H9 (cell line): Measurements from ENCODE around the gene SASS6. TPM values are rescaled to one million over a fixed set of nuclear protein-coding genes. Genes with fewer than 3 reads are reported as not detected.

Experiments
- DNase-seq: peaks from one replicate; pipeline ENCODE4 v3.0.0-alpha.2; 2017
- H2AFZ ChIP-seq: one replicate; pipeline ENCODE4 v1.6.1; 2013; ENCODE audit warnings: mild to moderate bottlenecking, low read length, control low read depth, moderate library complexity
- H2AK5ac ChIP-seq: 2 replicates; pipeline ENCODE4 v1.6.1; 2013; ENCODE audit warnings: low read length, control low read depth, mixed read lengths; ENCODE audit not compliant: insufficient read length
- H2BK120ac ChIP-seq: one replicate; pipeline ENCODE4 v1.6.1; 2013; ENCODE audit warnings: low read depth, mild to moderate bottlenecking, low read length, control low read depth, inconsistent platforms; ENCODE audit not compliant: poor library complexity, severe bottlenecking
- H2BK12ac ChIP-seq: 2 replicates; pipeline ENCODE4 v1.6.1; 2013; ENCODE audit warnings: low read length, control low read depth, mixed read lengths, low read depth; ENCODE audit not compliant: insufficient read length
- H2BK15ac ChIP-seq: 2 replicates; pipeline ENCODE4 v1.6.1; 2013; ENCODE audit warnings: low read depth, low read length, control low read depth
- H2BK20ac ChIP-seq: one replicate; pipeline ENCODE4 v1.6.1; 2013; ENCODE audit warnings: low read depth, mild to moderate bottlenecking, low read length, control low read depth, inconsistent platforms; ENCODE audit not compliant: poor library complexity, severe bottlenecking
- H2BK5ac ChIP-seq: 2 replicates; pipeline ENCODE4 v1.6.1; 2013; ENCODE audit warnings: low read length, control low read depth, mixed read lengths; ENCODE audit not compliant: insufficient read length
- H3K14ac ChIP-seq: 2 replicates; pipeline ENCODE4 v1.6.1; 2013; ENCODE audit warnings: low read length, control low read depth; ENCODE audit not compliant: insufficient read depth
- H3K18ac ChIP-seq: 2 replicates; pipeline ENCODE4 v1.6.1; 2013; ENCODE audit warnings: low read depth, mild to moderate bottlenecking, mixed read lengths, low read length, control low read depth; ENCODE audit not compliant: insufficient read length
- H3K23ac ChIP-seq: 2 replicates; pipeline ENCODE4 v1.6.1; 2013; ENCODE audit warnings: low read length, control low read depth, mixed read lengths, low read depth; ENCODE audit not compliant: insufficient read length
- H3K23me2 ChIP-seq: 2 replicates; pipeline ENCODE4 v1.6.1; 2013; ENCODE audit warnings: low read depth, mild to moderate bottlenecking, mixed read lengths, low read length, control low read depth; ENCODE audit not compliant: insufficient read length, poor library complexity, severe bottlenecking
- H3K27ac ChIP-seq: 2 replicates; pipeline ENCODE4 v1.5.1; 2013; ENCODE audit warnings: low read length, control low read depth, mixed read lengths, low read depth; ENCODE audit not compliant: insufficient read length
- H3K27me3 ChIP-seq: 2 replicates; pipeline ENCODE4 v1.6.1; 2013; ENCODE audit warnings: low read length, control low read depth, inconsistent platforms; ENCODE audit not compliant: insufficient read depth
- H3K4ac ChIP-seq: 2 replicates; pipeline ENCODE4 v1.6.1; 2013; ENCODE audit warnings: low read depth, mild to moderate bottlenecking, control low read depth, inconsistent platforms, low read length, moderate library complexity
- H3K4me1 ChIP-seq: 2 replicates; pipeline ENCODE4 v1.6.1; 2013; ENCODE audit warnings: low read length, control low read depth, inconsistent platforms; ENCODE audit not compliant: insufficient read depth
- H3K4me2 ChIP-seq: 2 replicates; pipeline ENCODE4 v1.6.1; 2013; ENCODE audit warnings: low read length, control low read depth, mixed read lengths; ENCODE audit not compliant: insufficient read length, insufficient read depth
- H3K56ac ChIP-seq: 2 replicates; pipeline ENCODE4 v1.6.1; 2013; ENCODE audit warnings: low read depth, mild to moderate bottlenecking, mixed read lengths, low read length, control low read depth; ENCODE audit not compliant: insufficient read length
- H3K79me1 ChIP-seq: 2 replicates; pipeline ENCODE4 v1.6.1; 2013; ENCODE audit warnings: low read depth, mild to moderate bottlenecking, moderate library complexity, low read length, control low read depth, inconsistent platforms; ENCODE audit not compliant: insufficient read depth, poor library complexity, severe bottlenecking
- H3K79me2 ChIP-seq: 2 replicates; pipeline ENCODE4 v1.6.1; 2013; ENCODE audit warnings: low read length, control low read depth, inconsistent platforms; ENCODE audit not compliant: insufficient read depth
- H3K9ac ChIP-seq: 2 replicates; pipeline ENCODE4 v1.6.1; 2013; ENCODE audit warnings: low read length, control low read depth, mixed read lengths; ENCODE audit not compliant: insufficient read length; ENCODE audit errors: extremely low read depth
- H3K9me3 ChIP-seq: one replicate; pipeline ENCODE4 v1.6.1; 2013; ENCODE audit warnings: low read depth, low read length, inconsistent platforms; ENCODE audit not compliant: control insufficient read depth
- H3T11ph ChIP-seq: one replicate; pipeline ENCODE4 v1.6.1; 2013; ENCODE audit warnings: mild to moderate bottlenecking, low read length, control low read depth, inconsistent platforms
- H4K20me1 ChIP-seq: one replicate; pipeline ENCODE4 v1.6.1; 2013; ENCODE audit not compliant: control insufficient read depth, insufficient read length, insufficient read depth
- H4K5ac ChIP-seq: 2 replicates; pipeline ENCODE4 v1.6.1; 2013; ENCODE audit warnings: low read depth, mild to moderate bottlenecking, mixed read lengths, low read length, control low read depth; ENCODE audit not compliant: insufficient read length
- H4K8ac ChIP-seq: replicated peaks from 2 replicates; pipeline ENCODE4 v1.6.1; 2013; ENCODE audit warnings: low read length, control low read depth, mixed read lengths, low read depth; ENCODE audit not compliant: insufficient read length
- H4K91ac ChIP-seq: 2 replicates; pipeline ENCODE4 v1.6.1; 2013; ENCODE audit warnings: low read depth, mild to moderate bottlenecking, moderate library complexity, mixed read lengths, low read length, control low read depth; ENCODE audit not compliant: insufficient read length
- H3K27ac Mint-ChIP-seq, 3 experiments: 2 replicates in 2 of 3; 3 replicates in 1 of 3; pipeline ENCODE4 v1.8.0; 2020 to 2021; ENCODE audit warnings: mixed read lengths in 3 of 3, mild to moderate bottlenecking in 1 of 3, moderate library complexity in 1 of 3
- H3K27me3 Mint-ChIP-seq: 2 replicates; pipeline ENCODE4 v1.8.0; 2021; ENCODE audit warnings: low read depth, mild to moderate bottlenecking, moderate library complexity, mixed read lengths
- H3K36me3 Mint-ChIP-seq, 3 experiments: 2 replicates in 2 of 3; 3 replicates in 1 of 3; pipeline ENCODE4 v1.8.0; 2020 to 2021; ENCODE audit warnings: low read depth in 3 of 3, mixed read lengths in 3 of 3; ENCODE audit not compliant: insufficient read depth in 1 of 3
- H3K4me1 Mint-ChIP-seq, 2 experiments: 2 replicates each; pipeline ENCODE4 v1.8.0; 2020; ENCODE audit warnings: mixed read lengths in 2 of 2
- H3K4me3 Mint-ChIP-seq, 2 experiments: 2 replicates in 1 of 2; 3 replicates in 1 of 2; pipeline ENCODE4 v1.8.0; 2020 to 2021; ENCODE audit warnings: mild to moderate bottlenecking in 2 of 2, mixed read lengths in 2 of 2, moderate library complexity in 1 of 2
- H3K9me3 Mint-ChIP-seq, 2 experiments: 2 replicates in 1 of 2; 3 replicates in 1 of 2; pipeline ENCODE4 v1.8.0; 2020; ENCODE audit warnings: mild to moderate bottlenecking in 2 of 2, mixed read lengths in 2 of 2, moderate library complexity in 1 of 2
- WGBS: extraction: QIAGEN DNeasy Blood & Tissue Kit; methylation state at CpG from one replicate; pipeline ENCODE4 v1.1.7; 2013; ENCODE audit warnings: missing lambda C conversion rate, low lambda C conversion rate, mixed read lengths; ENCODE audit not compliant: insufficient read length; ENCODE audit errors: extremely low coverage; 5-methylcytosine and 5-hydroxymethylcytosine counted together
- total RNA-seq: library from RNA; stranded (reverse); gene quantifications from 2 replicates; pipeline ENCODE4 v1.2.1, GENCODE V29; 2021
- TF ChIP-seq, protein P1 (sequence below): fragments of 200-600 bp; sonication (generic); conservative IDR thresholded peaks from 3 replicates; pipeline ENCODE4 v1.8.0; 2021; ENCODE audit warnings: antibody characterized with exemption, mild to moderate bottlenecking

The SASS6 gene
- total RNA-seq, 1 experiment from 2014 or later = 15.2 TPM

DNA sequence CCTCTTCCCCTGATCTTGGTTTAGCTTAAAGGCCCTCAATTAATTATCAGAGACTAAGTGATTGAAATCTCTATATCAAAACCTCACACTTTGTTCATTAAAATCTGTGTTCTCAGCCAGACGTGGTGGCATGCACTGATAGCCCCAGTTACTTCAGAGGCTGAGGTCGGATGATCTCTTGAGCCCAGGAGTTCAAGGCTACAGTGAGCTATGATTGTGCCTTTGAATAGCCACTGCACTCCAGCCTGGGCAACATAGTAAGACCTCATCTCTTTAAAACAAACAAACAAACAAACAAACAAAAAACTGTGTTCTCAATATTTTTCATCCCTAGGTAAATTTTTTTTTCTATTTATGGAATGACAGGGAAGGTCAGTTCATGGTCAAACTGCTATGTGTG is 18.9 kb upstream of the SASS6 start:
- Histone ChIP-seq H4K20me1 (no peaks in the 10 kb centered on the region), H2BK12ac (no peak overlapping the region), H3K4me2 (no peak overlapping the region), H3K9ac (no peak overlapping the region), H2BK5ac (no peak overlapping the region), H3K4me1 (peaks cover 3% of the 10 kb centered on the region; the same call in 1 of the 2 replicates), H3K18ac (no peak overlapping the region), H3T11ph (no peak overlapping the region), H4K8ac (no peak overlapping the region), H3K56ac (no peak overlapping the region), H3K79me1 (no peaks in the 10 kb centered on the region), H3K23me2 (no peaks in the 10 kb centered on the region), H4K5ac (no peak overlapping the region), H2AFZ (no peak overlapping the region), H3K14ac (no peak overlapping the region), H3K27ac (no peak overlapping the region), H3K23ac (no peak overlapping the region), H2AK5ac (no peak overlapping the region), H2BK120ac (no peak overlapping the region), H4K91ac (no peak overlapping the region), H3K79me2 (no peaks in the 10 kb centered on the region; the same call in 1 of the 2 replicates), H3K27me3 (no peaks in the 10 kb centered on the region), H2BK15ac (no peak overlapping the region), H2BK20ac (no peak overlapping the region), H3K9me3 (no peaks in the 10 kb centered on the region), H3K4ac (no peak overlapping the region)
- no peak for DNase-seq
- no peak overlapping the region for H3K4me3 Mint-ChIP-seq
- peaks cover 8 to 9% of the 10 kb centered on the region in 2 experiments for H3K4me1 Mint-ChIP-seq
- no peaks in the 10 kb centered on the region for H3K9me3 Mint-ChIP-seq
- no peak overlapping the region for H3K27ac Mint-ChIP-seq
- H3K27me3 Mint-ChIP-seq = no peaks in the 10 kb centered on the region
- TF ChIP-seq, protein P1, sequence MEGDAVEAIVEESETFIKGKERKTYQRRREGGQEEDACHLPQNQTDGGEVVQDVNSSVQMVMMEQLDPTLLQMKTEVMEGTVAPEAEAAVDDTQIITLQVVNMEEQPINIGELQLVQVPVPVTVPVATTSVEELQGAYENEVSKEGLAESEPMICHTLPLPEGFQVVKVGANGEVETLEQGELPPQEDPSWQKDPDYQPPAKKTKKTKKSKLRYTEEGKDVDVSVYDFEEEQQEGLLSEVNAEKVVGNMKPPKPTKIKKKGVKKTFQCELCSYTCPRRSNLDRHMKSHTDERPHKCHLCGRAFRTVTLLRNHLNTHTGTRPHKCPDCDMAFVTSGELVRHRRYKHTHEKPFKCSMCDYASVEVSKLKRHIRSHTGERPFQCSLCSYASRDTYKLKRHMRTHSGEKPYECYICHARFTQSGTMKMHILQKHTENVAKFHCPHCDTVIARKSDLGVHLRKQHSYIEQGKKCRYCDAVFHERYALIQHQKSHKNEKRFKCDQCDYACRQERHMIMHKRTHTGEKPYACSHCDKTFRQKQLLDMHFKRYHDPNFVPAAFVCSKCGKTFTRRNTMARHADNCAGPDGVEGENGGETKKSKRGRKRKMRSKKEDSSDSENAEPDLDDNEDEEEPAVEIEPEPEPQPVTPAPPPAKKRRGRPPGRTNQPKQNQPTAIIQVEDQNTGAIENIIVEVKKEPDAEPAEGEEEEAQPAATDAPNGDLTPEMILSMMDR = no peak
- H3K36me3 Mint-ChIP-seq = peaks cover 0 to 12% (median 10%) of the 10 kb centered on the region in 3 experiments; a peak in 4 of 7 replicates
- no CpG with 5 or more reads among the region's 2 CpGs for WGBS
